H1 (cell line): ENCODE measurements around the gene TRIM7. TPM values are rescaled to one million over a fixed set of nuclear protein-coding genes. Genes with fewer than 3 reads are reported as not detected.

Experiments
- CBX8 ChIP-seq: fragments of 300-800, 300-1000 bp; sonication (generic); IDR thresholded peaks from 2 replicates; pipeline ENCODE4 v1.7.1; 2016; ENCODE audit warnings: low read depth, low read length, borderline replicate concordance
- CHD1 ChIP-seq: IDR thresholded peaks from 2 replicates; pipeline ENCODE4 v1.6.1; 2012; ENCODE audit warnings: low read depth, low read length, improper control_type of control experiment
- CHD2 ChIP-seq: IDR thresholded peaks from 2 replicates; pipeline ENCODE4 v1.6.1; 2012; ENCODE audit warnings: low read length, improper control_type of control experiment
- EGR1 ChIP-seq: IDR thresholded peaks from 2 replicates; pipeline ENCODE4 v1.6.1; 2011; ENCODE audit warnings: low read depth, low read length, borderline replicate concordance
- EZH2 ChIP-seq: fragments of 200-600 bp; sonication (generic); IDR thresholded peaks from 2 replicates; pipeline ENCODE4 v1.7.1; 2012; ENCODE audit warnings: low read depth, mild to moderate bottlenecking, moderate library complexity, low read length, inconsistent platforms; ENCODE audit not compliant: severe bottlenecking
- KDM5A ChIP-seq: fragments of 200-600 bp; IDR thresholded peaks from 2 replicates; pipeline ENCODE4 v1.7.1; 2012; ENCODE audit warnings: mild to moderate bottlenecking, low read length, inconsistent platforms, mixed read lengths
- NANOG ChIP-seq: IDR thresholded peaks from 2 replicates; pipeline ENCODE4 v1.6.1; 2011; ENCODE audit warnings: low read length, low read depth, mild to moderate bottlenecking, inconsistent platforms; ENCODE audit not compliant: insufficient read depth, poor library complexity, severe bottlenecking
- RAD21 ChIP-seq, 2 experiments: IDR thresholded peaks in 1 of 2; conservative IDR thresholded peaks in 1 of 2; 2 replicates each; pipeline ENCODE4 v1.6.1; 2011; ENCODE audit warnings: low read depth in 2 of 2, low read length in 2 of 2, improper control_type of control experiment in 1 of 2, inconsistent platforms in 1 of 2, mild to moderate bottlenecking in 1 of 2, moderate library complexity in 1 of 2
- RBBP5 ChIP-seq: IDR thresholded peaks from 2 replicates; pipeline ENCODE4 v1.7.1; 2012; ENCODE audit warnings: low read depth, mild to moderate bottlenecking, inconsistent platforms, low read length, moderate library complexity, borderline replicate concordance
- RNF2 ChIP-seq: fragments of 200-900, 300-1000 bp; sonication (generic); IDR thresholded peaks from 2 replicates; pipeline ENCODE4 v1.7.1; 2016; ENCODE audit warnings: borderline replicate concordance, low read depth, mild to moderate bottlenecking, antibody characterized with exemption, low read length; ENCODE audit not compliant: poor library complexity, severe bottlenecking; ENCODE audit errors: missing control alignments
- SAP30 ChIP-seq: fragments of 300-600 bp; sonication (generic); IDR thresholded peaks from 2 replicates; pipeline ENCODE4 v1.7.1; 2012; ENCODE audit warnings: low read length, moderate library complexity, mild to moderate bottlenecking, inconsistent platforms; ENCODE audit not compliant: insufficient read depth, insufficient replicate concordance
- SIRT6 ChIP-seq: IDR thresholded peaks from one replicate; pipeline ENCODE4 v1.7.1; 2012; ENCODE audit warnings: low read length, inconsistent platforms
- SP4 ChIP-seq: IDR thresholded peaks from 2 replicates; pipeline ENCODE4 v1.6.1; 2012; ENCODE audit warnings: low read length, inconsistent platforms
- SUZ12 ChIP-seq: fragments of 200-600 bp; sonication (generic); IDR thresholded peaks from 2 replicates; pipeline ENCODE4 v1.6.1; 2012; ENCODE audit warnings: mild to moderate bottlenecking, inconsistent platforms, low read length, moderate library complexity, mixed read lengths
- TAF1 ChIP-seq: IDR thresholded peaks from 2 replicates; pipeline ENCODE4 v1.6.1; 2011; ENCODE audit warnings: mild to moderate bottlenecking, low read depth, low read length
- TCF12 ChIP-seq: IDR thresholded peaks from 2 replicates; pipeline ENCODE4 v1.6.1; 2011; ENCODE audit warnings: low read depth, mild to moderate bottlenecking, low read length
- YY1 ChIP-seq: IDR thresholded peaks from 2 replicates; pipeline ENCODE4 v1.6.1; 2011; ENCODE audit warnings: low read depth, mild to moderate bottlenecking, low read length
- polyA plus RNA-seq, 7 experiments: library from polyadenylated mRNA; depleted of rRNA in 3 of 7; stranded (reverse) in 5 of 7; unstranded in 2 of 7; fragments of >200 nt in 5 of 7; fragments of 200-250 nt in 2 of 7; gene quantifications; 1 replicate in 5 of 7; 2 replicates in 1 of 7; 4 replicates in 1 of 7; pipeline versions ENCODE4 v1.2.1 to v1.2.3, GENCODE V29; 2011 to 2013; ENCODE audit warnings: missing spikeins in 2 of 7, mixed read lengths in 2 of 7
- total RNA-seq: library from RNA; stranded (reverse); fragmentation: NEBNext Ultra II Directional; extraction: Animal tissue kit (Norgen Biotek cat#: 25700); gene quantifications from 2 replicates; pipeline ENCODE4 v1.2.1, GENCODE V29; 2021
- TF ChIP-seq, protein P1 (sequence below): IDR thresholded peaks from 2 replicates; pipeline ENCODE4 v1.6.1; 2012; ENCODE audit warnings: inconsistent platforms
- TF ChIP-seq, protein P2 (sequence below): IDR thresholded peaks from 2 replicates; pipeline ENCODE4 v1.6.1; 2012; ENCODE audit warnings: low read length, inconsistent platforms
- TF ChIP-seq, protein P3 (sequence below): IDR thresholded peaks from 2 replicates; pipeline ENCODE4 v1.6.1; 2012; ENCODE audit warnings: inconsistent platforms

The TRIM7 gene
- total and polyA plus RNA-seq, 2 of the 8 experiments (the other 6 are each of a cell fraction or from before 2014, with no cell fraction given) = 0.36 to 0.47 TPM

DNA sequence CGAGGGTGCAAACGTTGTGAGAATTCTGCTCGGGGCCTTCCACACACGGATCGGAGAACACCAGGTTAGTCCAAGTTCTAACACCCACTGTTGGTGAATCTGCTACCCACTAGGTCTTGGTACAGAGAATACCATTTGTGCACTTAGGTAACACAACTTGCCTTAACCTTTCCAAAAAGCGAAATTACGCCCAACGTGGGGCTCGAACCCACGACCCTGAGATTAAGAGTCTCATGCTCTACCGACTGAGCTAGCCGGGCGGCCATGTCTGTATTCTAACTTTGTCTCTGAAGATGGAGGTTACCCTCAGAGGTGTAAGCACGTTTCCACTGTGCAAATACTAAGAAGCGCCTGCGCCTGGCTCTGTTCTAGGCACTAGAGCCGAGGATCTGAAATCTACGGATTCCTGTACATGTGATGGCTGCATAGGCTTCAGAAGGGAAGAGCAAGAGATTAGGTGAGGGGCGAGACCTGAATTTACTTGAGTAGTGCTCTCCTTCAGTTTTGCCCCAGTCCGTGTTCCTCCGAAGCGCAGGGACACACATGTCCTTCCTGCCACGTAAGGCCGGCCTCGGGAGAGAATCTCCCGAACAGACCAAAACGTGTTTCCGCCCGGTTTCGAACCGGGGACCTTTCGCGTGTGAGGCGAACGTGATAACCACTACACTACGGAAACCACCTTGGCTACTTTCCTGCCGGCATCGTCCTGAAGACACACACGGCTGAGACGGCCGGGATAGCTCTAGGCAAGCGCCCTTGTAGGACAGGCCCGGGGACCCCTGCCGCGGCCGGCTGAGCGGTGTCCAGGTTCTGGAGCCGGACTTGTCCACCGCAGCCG, 17.0 kb upstream of the TRIM7 start (continued):
- peak; percentile 89 for TF ChIP-seq YY1
- TF ChIP-seq RAD21 (IDR thresholded peaks at IDR 0.05 in 1 of 2, conservative IDR thresholded peaks at IDR 0.05 in 1 of 2; ENCODE audit: low read depth in 2 of 2, low read length in 2 of 2) = no peak
- TF ChIP-seq TAF1 = no peak
- TF ChIP-seq, protein P1, sequence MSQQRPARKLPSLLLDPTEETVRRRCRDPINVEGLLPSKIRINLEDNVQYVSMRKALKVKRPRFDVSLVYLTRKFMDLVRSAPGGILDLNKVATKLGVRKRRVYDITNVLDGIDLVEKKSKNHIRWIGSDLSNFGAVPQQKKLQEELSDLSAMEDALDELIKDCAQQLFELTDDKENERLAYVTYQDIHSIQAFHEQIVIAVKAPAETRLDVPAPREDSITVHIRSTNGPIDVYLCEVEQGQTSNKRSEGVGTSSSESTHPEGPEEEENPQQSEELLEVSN = no peak
- no peak for TF ChIP-seq CHD1
- no peak for TF ChIP-seq EZH2
- no peak for TF ChIP-seq KDM5A
- TF ChIP-seq NANOG = no peak
- no peak for TF ChIP-seq SIRT6
- TF ChIP-seq CHD2 = peak; percentile 6; the same call in 1 of the 2 replicates
- no peak; the same call in none of the 2 replicates for TF ChIP-seq SP4
- no peak for TF ChIP-seq SAP30
- TF ChIP-seq, protein P2, sequence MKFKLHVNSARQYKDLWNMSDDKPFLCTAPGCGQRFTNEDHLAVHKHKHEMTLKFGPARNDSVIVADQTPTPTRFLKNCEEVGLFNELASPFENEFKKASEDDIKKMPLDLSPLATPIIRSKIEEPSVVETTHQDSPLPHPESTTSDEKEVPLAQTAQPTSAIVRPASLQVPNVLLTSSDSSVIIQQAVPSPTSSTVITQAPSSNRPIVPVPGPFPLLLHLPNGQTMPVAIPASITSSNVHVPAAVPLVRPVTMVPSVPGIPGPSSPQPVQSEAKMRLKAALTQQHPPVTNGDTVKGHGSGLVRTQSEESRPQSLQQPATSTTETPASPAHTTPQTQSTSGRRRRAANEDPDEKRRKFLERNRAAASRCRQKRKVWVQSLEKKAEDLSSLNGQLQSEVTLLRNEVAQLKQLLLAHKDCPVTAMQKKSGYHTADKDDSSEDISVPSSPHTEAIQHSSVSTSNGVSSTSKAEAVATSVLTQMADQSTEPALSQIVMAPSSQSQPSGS = peak; percentile 83
- TF ChIP-seq RBBP5 = 0 out of 2 replicates have a peak, but pooled peaks have one; percentile 59
- no peak for TF ChIP-seq TCF12
- TF ChIP-seq RNF2 = no peak
- TF ChIP-seq CBX8 = no peak
- TF ChIP-seq, protein P3, sequence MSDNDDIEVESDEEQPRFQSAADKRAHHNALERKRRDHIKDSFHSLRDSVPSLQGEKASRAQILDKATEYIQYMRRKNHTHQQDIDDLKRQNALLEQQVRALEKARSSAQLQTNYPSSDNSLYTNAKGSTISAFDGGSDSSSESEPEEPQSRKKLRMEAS = peak; percentile 66
- TF ChIP-seq SUZ12 = no peak
- TF ChIP-seq EGR1 = peak; percentile 60; the same call in 1 of the 2 replicates
